HG02885 (cell line): ENCODE measurements around the gene FGF9.

ENCODE experiments used
- ATAC-seq: cut with Tn5 transposase; IDR thresholded peaks from one replicate; pipeline ENCODE4 v1.9.1; 2021; ENCODE audit warnings: mild to moderate bottlenecking; ENCODE audit not compliant: unreplicated experiment, poor library complexity

FGF9 gene

DNA sequence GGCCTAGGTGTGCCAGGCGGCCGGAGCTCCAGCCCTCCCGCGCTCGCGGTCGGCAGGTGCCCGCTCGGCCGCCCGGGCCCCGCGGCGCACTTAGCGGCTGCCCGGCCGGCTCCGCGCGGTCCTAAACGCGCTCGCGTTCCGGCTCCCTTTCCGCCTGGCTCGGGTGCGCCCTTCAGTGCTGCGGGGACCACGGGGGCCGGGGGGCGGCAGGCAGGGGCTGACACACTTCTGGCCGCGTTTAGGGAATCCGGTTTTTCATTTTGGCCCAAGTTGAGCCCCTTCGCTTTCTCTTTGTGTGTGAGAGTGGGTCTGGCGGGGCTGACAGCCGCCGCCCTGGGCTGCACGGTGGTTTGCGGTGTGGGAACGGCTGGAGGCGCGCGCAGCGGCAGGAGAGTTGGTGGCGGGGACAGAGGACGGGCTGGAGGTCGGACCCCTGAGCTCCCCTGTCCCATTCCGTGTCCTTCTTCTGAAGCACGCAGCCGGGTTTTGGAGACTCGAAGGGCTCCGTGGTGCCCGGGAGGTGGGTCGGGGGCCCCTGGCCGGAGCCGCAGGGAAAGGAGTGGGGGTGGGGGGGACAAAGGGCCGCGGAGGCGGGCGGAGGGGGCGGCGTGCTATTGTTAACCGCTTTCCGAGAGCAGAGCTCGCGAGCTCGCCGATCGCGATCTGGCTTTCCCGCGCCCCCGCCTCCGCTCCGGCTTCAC lies 3.1 kb downstream of the FGF9 start:
- ATAC-seq: peak; percentile 34

DNA sequence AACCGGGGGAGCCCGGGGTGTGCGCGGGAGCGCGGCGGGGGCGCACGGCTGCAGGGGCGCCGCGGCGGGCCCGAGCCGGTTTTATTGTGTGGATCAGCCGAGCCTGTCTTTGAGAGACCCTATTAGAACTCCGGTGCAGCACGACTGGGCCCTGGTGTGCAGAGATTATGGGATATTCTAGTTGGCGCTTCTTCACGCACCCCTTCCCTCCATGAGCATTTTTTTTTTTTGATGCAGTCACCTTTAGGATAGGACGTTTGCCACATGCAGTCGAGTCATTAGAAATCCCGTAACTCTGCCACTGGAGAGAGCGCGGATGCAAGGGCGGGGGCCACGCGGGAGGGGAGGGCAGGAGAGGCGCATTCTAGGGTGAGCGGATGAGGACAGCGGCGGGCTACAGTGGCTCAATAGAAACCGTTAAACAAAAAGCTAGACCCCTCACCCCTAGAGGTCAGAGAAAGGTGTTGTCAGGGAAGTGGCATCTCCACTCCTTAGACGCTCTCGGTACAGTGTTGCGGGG lies 3.7 kb downstream of the FGF9 start:
- ATAC-seq: no peak

DNA sequence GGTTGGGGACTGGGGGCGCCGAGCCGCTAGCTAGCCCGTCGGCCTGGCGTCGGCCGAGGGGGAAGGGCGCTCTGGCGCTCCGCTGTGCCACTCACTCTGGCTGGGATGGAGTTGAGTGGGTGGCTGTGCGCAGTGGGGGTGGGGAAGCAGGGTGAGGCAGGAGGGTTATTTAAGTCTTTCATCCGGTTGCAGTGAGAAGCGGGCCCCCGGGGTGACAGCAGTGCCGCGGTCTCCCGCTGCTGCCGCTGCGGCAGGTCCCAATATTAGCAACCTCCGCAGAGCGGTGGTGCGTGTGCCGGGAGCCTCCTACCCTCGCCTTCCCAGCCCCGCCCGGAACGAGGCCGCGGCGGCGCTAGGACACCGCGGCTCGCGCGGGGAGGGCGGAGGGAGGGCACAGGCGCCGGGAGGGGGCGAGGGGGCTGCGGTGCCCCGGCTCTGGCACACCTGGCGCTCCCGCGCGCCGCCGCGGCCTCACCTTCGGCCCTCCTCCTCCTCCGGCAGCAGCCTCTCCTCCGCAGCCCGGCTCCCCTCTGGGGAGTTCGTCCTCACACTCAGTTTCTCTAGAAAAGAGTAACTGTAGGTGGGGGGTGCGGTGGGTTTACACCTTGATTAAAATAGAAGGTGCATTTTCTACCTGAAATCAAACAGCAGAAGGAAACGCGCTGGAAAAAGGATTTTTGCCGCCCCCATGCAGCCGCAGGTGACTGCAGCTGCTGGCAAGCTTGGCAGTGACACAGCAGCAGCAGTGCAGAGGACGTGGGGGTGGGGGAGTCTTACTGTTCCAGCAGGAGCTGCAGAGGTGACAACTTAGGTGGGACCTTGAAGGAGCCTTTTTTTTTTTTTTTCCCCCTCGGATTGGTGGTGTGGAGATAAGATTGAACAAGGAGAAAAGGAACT lies 4.5 kb downstream of the FGF9 start:
- no peak for ATAC-seq

DNA sequence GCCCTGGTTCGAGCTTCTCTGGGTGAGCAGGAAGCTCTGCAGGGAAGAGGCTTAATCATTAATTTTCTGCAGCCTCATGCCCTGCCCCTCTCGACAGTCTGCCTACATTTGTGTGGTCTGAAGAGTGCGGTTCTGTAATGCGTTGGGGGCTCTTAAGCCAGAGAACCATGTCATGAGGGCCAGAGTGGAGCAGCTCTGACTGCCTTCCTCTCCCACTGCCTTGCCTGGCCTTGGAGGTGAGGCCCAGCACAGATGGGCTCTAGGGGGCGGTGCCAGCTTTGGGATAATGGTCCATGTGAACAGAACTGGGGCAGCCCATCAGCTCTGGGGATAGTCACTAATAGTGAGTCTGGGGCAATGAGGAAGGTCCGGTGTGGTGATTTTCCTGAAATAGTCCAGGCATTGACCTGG lies 5.7 kb downstream of the FGF9 start:
- ATAC-seq: no peak

DNA sequence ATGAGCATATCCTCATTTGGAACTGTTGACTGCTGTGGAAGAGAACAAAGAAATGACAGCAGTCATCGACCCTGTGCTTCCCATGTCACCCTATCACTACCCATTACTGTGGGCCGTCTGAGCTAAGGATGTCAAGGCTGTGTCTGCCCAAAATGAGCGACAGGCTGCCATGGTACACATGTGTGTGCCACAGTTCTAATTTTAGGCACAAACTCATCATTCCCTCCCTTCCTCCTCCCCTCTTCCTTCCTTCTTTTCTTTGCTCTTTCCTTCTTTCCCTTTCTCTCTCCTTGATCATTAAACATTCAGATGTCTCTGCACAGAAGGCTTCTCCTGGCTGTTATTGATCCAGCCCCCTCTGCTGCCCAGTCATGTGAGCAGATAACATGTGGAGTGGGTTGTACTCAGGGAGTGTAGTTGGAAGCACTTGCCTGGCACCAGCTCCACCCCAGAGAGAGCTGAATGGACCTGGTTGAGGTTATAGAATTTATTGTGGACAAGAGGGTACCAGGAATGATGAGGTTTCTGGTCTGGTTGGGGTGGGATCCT lies 6.3 kb downstream of the FGF9 start:
- no peak for ATAC-seq

DNA sequence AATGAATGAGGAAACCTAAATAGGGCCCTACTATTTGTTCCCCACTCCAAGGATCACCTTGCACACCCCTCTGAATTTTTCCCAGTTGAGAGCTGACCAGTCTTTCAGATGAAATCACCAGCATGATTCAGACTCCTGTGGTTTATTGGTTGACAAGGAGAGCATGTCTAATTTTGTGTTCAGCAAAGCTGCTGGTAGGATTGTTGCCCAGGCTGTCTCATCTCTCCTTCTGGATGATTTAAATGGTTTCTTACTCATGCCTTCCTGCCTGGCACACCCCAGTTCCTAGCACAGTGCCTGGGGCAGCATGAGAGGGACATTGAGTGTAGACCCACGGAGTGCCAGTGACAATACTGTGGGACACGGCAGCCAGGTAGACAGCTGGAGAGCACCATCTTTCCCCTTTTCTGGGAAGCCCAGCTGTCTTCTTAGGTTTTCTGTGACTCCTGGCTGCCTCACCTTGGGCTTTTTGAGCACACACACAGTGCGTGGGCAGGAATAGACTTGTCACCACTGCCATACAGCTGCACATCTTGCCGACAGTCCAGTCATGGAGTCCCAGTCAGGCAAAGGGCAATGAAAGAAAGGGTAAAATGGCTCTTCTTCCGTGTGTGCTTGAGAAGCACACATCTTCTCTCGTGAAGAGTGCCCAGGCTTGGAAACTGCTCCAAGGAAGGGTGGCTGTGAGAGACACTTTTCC lies 12.3 kb downstream of the FGF9 start:
- ATAC-seq: no peak

DNA sequence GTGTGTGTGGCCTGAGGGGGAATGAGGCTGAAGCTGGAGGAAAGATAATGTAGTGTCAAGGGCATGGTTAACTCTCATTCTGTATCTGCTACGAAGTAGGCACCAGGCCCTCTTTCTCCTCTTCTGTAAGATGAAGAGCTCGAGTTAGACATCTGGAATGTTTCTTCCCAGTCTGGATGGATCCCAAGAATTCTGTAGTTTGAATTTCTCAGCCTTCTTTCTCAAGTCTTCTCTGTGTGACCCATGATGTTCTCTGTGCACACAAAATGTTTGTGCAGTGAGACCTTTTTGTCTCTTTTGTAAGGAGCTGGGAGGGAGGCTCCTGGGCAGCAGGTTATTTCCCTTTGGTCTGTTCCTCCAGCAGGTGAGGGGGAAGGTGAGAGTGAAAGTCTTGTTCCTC lies 13.7 kb downstream of the FGF9 start:
- no peak for ATAC-seq

DNA sequence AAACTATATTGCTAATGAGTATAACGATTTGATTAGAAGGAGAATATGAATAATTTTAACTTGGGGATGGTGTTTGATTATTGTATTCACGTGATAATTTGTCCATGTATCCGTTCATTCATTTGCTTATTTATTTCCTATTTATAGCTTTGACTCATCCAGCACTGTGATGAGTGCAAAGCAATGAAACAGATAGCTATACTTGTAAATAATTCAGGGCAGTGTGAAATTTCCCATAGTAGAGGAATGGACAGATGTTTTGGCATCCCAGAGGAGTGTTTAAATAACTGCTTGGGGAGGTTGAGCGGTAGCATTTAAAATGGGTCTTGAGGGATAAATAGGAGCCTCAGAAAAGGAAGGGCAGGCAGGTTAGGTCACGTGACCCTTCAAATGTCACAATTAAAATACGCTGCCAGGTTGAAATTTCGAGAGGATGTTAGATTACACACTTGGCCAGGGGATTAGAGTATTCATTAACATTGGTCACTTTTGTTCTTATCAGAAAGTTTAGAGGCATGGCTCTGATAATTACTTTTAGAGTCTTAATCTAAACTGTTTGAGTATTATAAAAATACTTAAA lies 14.7 kb downstream of the FGF9 start:
- no peak for ATAC-seq

DNA sequence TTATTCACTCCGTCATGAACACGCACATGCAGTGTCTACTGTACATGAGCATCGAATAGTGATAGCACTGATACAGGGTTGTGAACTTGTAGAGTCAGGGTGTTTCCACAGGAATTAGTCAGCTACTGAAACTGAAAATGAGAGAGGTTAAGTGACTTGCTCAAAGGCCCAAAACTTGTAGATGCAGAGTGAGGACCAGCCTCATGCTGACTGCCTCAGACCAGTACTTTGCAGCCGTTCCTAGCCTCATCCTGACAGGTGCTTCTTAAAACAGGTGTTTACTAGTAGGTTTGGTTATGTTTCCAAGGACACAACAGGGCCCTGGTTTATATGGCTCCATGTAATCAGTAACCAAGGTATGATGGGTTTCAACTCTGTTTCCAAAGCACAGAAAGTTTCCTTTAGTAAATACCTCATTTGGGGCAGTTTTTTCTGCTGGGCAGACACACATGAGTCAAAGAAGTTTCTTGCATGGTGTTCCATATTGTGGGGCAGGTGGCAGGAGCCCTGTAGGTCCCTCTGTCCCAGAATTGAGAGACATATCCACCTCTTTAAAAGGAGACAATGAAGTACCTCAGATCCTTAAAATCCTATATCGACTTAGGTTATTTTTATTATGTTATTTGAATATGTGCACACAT lies 16.0 kb downstream of the FGF9 start:
- ATAC-seq: peak; percentile 99

DNA sequence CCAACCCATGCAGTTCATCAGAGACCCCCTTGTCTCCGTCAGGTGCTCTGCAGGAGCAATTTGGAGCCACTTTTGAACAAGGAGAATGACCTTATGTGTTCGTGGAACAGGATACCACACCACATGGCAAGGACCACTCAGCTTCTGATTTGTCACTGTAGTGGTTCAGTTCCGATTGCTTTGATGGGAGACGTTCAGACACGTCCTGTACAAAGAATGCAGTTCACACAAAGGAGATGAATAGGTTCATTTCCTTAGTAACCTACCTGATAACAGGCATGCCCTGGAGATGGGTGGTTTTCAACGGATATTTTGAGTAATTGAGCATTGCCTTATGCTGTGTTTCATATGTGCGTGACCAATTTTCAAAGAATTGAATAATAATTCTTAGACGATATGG lies 17.2 kb downstream of the FGF9 start:
- no peak for ATAC-seq

DNA sequence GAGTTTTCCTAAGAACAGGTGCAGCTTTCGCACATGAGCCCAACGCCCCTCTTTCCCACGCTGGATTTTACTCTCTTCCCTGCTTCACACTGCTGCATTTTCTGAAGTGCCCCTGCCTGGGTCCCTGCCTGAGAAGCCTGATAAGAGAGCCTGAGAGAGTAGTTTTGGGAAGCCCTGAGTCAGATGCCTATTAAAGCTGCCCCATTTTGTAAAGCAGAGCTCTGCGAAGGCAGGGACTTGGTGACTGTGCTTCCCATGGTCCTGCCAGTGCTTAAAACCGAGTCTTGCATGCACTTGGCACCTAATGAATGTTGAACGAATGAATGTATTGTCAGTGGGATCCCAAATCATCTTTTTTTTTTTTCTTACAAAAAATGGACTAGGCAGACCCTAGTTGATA lies 18.2 kb downstream of the FGF9 start:
- no peak for ATAC-seq

DNA sequence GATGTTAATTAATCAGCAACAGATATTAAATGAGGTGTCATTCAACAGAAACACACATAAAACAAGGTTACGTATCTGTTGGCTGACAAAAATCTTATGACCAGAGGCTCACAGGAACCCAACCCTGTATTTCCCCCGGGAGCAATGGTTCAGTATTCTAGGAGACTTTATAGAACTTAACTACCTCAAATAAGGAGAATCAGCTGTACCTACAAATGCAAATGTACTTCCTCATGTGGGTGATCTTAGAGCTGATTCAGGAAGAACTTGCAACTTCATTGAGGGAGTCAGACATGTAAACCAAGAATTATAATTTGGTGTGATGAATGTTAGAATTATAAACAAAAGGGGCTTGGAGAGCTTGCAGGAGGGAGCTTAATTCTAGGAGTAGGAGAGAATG lies 20.1 kb downstream of the FGF9 start:
- no peak for ATAC-seq

DNA sequence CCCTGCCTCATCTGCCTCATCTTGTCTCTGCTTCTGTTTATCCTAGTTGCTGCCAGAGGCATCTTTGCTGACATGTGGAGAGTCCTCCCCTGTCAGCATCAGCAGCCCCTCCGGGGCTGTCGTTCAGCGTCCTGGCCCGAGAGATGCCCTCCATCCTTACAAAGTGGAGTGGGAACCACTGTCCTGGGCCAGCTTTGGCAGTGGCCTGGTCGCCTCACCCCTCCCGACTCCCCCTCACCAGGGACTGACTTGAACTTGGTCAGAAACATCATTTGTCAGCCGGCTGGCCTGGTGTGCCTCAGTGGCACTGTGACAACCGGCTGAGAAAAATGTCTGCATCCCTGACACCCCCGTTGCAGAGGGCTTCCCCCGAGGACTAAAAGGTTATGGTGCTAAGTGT lies 20.6 kb downstream of the FGF9 start:
- no peak for ATAC-seq

DNA sequence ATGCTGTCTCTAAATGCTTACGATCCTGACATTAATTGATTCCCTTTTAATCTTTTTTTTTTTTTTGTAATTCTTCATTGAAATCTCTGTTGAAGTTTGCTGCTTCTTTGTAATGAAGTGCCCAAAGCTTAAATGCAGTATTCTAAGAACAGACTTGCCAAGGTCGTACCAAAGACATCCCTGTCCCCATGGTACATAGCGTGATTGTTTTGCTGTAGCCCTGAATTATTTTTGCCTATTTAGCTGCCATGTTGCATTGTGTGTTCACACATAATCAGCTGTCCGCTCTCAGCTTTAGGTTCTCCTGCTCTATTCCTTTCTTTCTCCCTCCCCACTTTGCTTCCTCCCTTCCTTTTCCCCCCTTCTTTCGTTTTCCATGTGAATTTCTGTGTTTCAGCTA lies 21.1 kb downstream of the FGF9 start:
- ATAC-seq: no peak

DNA sequence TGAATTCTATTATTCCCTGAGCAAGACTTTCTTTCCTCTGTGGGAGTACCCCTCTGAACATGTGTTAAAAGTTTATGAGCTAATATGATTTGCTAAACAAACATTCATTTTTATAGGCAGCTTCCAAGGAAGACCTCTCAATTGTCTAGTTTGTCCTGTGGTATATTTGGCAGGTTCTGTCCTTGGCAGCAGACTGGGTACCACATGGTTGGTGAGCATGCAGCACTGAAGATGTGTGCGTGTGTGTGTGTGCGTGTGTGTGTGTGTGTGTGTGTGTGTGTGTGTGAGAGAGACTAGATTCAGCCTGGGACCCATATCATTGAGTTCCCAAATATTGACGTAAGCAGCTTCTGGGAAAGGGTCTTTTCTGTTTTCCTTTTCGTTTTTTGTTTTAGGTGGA lies 24.0 kb downstream of the FGF9 start:
- ATAC-seq: no peak

DNA sequence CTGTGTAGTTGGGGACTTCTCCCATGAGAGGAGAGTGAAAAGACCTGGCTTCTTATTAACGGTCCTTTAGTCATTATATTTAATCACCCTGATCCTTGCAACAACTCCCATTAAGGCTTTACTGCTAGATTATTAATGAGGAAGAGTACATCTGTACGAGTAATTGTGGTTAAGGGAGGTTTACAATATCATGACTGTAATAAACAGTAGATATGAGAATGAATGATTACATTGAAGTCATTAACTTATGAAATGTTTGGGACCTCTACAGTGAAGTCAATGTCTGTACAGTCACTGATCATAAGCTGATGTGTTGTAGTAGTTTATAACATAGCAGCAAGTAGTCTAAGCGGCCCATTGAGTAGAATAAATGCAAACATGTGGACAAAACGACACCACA lies 24.7 kb downstream of the FGF9 start:
- ATAC-seq: no peak

DNA sequence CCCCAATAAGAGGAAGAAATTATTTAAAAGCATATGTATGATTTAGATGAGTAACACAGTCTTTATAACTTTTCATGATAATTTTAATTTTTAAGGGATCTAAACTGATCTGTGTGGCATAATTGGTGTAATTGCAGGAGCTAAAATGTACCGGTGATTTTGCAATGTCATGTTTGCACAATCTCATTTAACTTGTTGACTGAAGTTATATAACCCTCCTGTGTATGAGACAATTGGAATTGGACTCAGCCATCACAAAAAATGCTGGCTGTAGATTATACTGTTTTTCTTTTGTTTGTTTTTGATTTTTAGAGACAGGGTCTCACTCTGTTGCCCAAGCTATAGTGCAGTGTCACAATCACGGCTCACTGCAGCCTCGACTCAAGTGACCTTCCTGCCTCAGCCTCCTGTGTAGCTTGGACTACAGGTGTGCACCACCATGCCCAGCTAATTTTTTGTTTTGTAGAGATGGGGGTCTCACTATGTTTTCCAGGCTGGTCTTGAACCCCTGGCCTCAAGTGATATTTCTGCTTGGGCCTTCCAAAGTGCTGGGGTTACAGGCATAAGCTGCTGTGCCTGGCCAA lies 26.1 kb downstream of the FGF9 start:
- ATAC-seq: no peak

DNA sequence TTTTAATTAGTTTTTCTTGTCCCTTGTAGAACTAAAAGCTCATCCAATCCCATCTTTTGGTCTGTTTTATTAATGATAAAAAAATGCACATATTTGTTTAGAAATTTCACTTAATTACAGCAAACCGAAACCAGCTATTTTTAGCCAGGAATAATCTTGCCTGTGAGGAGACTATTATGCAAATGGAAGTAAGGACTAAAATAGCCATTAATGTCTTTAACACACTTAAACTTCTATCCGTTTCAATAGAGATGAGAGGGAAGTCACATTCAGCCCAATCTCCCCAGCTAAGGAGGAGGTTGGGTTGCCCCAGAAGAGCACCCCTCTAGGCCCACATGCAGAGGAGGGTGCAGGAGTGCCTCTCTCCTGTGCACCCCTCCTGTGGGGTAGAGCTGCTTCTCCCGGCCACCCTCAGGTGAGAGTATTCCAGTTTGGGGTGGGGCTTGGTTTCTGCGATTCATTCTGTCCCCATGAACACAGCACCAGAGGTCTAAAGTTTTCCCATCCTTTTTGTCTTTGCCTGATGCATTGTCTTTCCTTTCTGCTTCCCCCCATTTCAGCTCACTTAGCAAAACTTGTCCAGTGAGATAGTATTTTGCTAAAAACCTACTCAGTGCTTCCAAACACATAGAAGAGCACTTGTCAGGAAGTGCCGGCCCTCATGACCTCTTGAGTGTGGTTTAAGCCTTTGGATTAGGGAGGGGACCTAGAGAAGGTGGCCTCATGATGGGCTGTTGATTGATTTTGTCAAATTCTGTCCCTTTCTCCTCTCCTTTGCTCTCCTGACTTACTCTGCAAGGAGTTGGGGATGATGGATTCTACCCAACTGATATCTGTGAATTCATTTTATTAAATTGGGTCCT lies 28.2 kb downstream of the FGF9 start:
- ATAC-seq: no peak

DNA sequence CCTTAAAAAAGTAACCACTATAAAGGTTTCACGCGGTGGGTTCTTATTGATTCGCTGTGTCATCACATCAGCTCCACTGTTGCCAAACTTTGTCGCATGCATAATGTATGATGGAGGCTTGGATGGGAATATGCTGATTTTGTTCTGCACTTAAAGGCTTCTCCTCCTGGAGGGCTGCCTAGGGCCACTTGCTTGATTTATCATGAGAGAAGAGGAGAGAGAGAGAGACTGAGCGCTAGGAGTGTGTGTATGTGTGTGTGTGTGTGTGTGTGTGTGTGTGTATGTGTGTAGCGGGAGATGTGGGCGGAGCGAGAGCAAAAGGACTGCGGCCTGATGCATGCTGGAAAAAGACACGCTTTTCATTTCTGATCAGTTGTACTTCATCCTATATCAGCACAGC lies 30.6 kb downstream of the FGF9 start:
- no peak for ATAC-seq
